GM21529 (cell line): ENCODE measurements around the gene TEX13C.
A peak's percentile ranks its signal among the peaks of the same experiment; 100 is the strongest.
"Not testable (repeated sequence)": the region's sequence is repeated elsewhere in the genome, so short reads cannot be mapped to it uniquely, and the experiment has no call there.

ENCODE experiments used
- ATAC-seq: cut with Tn5 transposase; IDR thresholded peaks from one replicate; pipeline ENCODE4 v1.9.1; 2021; ENCODE audit not compliant: unreplicated experiment

Gene TEX13C

DNA sequence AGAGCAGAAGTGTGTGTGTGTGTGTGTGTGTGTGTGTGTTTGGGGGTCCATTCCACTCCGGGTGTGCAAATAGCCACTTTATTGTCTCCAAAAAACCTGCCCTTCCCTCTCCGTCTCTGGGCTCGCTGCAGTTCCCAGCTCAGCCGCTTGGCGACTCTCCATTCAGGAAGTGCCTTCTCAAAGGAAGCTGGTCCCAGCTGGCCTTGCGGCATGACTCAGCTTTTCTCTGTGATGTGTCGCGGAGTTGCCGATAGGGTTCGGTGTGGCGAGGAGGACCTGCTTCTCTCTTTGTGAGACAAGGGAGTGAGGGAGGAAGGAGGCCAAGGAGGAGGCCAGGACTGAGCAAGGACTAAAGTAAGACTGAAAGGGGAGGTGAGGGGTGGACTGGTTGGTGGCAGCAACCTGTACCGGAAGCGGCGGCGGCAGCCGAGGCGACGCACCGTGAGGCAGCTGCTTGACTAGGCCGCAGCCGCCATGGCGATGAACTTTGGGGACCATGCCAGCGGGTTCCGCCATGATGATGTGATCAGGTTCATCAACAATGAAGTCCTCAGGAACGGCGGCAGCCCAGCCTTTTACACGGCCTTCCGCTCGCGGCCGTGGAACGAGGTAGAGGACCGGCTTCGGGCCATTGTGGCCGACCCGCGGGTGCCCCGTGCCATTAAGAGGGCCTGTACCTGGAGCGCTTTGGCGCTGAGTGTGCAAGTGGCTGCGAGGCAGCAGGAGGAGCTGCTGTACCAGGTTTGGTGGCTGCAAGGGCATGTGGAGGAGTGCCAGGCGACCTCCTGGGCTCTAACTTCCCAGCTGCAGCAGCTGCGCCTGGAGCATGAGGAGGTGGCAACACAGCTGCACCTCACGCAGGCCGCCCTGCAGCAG is at the start of gene TEX13C:
Gene TEX13C (plus strand): TSS at position 226 of the 876 bp plus-strand sequence. CDS start 249 bp downstream, at position 475.
- ATAC-seq = no peak

DNA sequence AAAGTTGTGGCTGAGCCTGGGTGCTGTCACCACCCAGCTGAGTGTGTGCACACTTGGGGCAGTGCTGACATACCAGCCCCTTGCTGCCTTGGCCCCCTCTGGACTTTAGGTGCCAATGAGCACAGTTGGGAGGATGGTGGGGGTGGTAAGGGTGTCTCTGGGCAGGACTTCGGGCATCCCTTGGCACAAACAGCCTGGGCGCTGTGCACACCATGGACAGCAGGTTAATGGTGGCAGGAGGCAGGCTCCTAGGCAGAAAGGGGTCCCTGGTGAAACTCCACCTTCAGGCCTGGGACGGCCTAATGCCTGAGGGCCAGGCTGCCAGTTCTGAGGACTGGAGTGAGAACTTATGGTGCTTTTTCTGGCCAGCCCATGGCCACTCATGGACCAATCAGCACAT is 32.4 kb upstream of the TEX13C start:
- ATAC-seq = no peak

DNA sequence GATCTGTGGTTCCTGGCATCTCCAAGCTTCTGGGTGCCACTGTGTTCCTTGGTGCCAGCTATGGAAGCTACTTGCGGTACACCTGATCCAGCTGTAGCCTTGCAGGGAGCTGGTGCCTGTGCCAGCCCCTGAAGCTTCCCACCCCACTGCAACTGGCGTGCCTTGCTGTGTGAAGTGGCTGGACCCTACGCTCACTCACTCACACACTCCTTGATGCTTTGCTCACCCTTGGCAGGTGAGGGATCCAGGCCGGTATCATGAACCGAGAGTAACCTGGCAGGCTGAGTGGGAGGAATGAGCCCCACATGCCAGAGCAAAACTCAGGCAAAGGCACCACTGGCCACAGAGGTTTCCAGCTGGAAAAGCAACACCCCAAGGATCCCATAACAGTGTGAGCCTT is 31.3 kb upstream of the TEX13C start:
- no peak for ATAC-seq

DNA sequence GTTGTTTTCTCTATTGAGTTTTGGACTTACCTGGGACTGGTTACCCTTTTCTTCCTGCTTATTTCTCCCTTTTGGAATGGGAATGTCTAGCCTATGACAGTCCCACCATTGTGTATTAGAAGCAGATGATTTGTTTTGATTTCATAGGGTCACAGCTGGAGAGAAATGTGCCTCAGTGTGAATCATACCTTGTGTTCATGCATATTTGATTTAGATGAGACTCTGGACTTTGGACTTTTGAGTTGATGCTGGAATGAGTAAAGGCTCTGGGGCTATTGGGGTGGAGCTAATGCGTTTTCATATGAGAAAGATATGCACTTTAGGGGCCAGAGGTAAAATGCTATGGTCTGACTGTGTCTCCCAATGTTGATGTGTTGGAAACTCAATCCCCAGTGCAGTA is 30.5 kb upstream of the TEX13C start:
- no peak for ATAC-seq

DNA sequence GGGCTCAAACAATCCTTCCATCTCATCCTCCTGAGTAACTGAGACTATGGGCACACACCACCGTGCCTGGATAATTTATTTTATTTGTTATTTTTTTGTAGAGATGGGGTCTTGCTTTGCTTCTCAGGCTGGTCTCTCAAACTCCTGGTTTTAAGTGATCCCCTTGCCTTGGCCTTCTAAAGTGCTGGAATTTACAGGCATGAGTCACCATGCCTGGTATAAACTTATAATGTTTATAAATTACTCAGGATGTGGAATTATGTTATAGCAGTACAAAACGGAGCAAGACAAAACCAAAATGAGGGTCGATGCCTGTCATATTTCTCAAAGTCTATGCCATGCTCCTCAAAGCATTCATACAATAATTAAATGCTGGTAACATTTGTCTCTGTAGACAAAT is 29.8 kb upstream of the TEX13C start:
- no peak for ATAC-seq

DNA sequence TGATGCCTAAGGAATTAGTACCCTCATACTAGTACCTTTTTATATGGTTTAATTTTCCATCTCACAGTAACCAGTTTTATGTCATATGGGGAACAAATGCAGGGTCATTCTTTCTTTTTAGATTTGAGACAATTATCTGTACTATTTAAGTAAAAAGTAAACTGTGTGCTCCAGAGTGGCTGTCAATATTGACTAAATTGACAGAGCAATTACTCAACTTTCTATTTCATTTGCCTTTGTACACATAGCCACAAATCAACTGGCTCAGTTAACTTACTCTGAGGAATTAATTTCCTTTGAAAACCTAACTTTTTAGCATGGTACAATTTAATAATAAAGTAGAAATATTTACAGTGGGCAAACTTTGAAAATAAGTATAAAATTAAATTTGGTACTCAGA is 28.5 kb upstream of the TEX13C start:
- ATAC-seq = no peak

DNA sequence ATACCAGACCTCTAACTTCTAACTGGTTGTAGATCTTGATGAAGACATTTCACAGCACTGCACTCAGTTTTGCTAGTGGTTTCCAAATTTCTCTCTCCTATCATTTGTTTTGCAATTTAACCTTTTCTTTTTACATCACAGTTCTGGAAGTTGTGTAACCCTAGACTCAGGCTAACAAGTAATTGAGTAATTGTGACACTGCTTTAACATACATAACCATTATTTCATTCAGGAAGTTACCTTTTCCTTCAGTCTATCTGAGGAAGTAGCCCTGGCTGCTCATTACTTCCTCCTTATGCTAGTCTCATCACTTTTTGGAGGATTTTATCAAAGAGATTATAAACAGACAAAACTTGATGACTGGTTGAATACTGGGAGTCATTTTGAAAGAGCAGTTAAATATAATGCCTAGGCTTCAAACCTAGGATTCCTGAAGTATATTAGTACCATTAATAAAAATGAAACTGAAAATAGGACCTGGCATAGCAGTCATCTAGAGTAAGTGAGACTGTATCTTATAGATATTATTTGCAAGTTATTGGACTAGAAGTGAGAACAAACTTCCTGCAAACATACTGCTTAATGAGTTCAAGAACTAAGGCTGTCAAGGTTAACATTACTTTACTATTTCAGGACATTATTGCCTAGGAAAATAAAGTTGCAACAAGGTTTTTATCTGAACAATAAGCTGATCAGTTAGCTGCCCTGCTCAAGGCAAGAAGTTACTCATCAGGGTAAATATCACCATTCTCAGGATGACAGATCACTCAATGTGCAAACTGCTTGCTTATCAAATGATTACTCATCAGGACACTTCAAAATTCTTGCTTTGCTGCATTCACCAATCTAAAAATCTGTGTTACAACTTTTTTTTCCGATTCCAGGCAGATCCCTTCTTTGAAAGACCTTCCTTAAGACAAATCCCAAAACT is 25.6 kb upstream of the TEX13C start:
- peak; percentile 50 for ATAC-seq

DNA sequence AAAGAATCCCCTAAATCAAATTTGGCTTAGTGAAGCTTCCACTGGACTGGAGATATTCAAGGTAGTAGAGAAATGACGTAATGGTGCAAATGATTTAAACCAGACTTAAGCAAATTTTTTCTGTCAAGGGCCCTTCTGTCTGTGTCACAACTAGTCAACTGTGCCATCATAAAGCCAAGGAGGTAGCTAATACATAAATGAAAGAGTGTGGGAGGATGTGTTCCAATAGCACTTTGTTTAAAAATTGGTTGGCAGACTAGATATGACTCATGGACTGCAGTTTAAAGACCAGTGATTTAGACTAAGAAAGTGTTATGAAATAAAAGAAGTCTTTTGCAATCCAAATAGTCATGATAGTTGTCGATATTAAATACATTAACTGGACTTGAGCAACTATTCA is 24.3 kb upstream of the TEX13C start:
- peak; percentile 85 for ATAC-seq

DNA sequence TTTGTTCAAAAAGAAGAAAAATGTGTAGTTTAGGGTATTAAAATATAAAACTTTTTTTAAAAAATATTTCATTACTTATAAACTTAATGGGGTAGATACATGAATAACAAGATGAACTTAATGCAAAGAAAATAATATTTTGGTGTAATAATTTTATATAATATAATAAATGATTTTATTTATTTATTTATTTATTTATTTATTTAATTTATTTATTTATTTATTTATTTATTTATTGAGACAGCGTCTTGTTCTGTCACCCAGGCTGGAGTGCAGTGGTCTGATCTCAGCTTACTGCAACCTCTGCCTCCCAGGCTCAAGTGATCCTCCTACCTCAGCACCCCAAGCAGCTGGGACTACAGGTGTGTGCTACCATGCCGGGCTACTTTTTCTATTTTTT is 20.8 kb upstream of the TEX13C start:
- ATAC-seq = no peak

DNA sequence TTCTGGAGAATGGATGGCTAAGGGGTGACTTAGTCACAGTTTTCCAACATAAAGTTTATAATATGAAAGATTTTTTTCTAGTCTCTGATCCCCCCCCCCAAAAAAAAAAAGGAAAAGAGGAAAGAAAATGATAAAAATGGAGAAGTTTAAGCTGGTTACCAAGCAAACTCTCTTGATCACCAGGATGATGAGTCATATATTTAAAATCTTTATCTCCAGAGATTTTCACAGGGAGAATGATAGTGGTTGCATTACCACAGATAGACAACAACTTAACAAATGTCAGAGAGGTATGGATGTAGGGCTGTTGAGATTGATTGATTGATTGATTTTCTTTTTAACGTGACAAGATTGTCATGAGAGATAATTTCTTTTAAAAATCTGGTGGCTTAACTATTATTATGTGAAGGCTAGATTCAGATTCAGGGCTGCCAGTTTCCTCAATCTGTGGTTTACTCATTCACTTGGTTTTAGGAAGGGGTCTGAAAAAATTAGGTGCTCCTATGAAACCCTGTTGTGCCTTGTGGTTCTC is 13.3 kb upstream of the TEX13C start:
- no peak for ATAC-seq

DNA sequence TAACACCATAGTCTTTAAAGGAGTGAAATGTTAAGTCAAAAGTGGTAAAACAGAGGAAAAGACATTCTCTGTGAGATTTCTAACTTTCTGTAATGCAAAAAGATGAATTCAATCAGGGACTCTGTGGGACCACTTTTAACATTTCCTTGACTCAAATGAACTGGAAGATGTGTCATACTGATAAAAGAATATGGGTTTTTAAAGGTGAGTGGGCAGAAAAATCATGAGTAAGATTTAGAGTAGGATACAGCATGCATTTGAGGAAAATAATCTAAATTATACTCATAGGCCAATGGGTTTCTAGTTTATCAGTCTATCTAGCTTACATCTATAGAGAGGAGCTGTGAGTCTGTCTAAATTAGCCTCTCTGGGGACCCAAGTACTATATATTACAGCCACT is 11.0 kb upstream of the TEX13C start:
- no peak for ATAC-seq

DNA sequence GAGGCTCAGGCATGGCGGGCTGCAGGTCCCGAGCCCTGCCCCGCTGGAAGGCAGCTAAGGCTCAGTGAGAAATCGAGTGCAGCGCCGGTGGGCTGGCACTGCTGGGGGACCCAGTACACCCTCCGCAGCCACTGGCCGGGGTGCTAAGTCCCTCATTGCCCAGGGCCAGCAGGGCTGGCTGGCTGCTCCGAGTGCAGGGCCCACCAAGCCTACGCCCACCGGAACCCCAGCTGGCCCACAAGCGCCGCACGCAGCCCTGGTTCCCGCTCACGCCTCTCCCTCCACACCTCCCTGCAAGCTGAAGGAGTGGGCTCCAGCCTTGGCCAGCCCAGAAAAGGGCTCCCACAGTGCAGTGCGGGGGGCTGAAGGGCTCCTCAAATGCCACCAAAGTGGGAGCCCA is 505 bp upstream of the TEX13C start:
- not testable (repeated sequence) for ATAC-seq

DNA sequence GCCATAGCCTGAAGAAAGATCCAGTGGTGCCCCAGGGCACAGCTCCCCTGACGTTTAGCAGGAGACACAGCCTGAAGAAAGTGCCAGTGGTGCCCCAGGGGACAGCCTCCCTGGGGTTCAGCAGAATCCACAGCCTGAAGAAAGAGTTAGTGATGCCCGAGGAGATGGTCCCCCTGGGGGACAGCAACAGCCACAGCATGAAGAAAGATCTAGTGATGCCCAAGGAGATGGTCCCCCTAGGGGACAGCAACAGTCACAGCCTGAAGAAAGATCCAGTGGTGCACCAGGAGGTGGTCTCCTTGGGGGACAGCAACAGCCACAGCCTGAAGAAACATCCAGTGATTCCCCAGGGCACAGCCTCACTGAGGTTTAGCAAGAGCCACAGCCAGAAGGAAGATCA is 2.8 kb downstream of the TEX13C start:
- no peak for ATAC-seq

DNA sequence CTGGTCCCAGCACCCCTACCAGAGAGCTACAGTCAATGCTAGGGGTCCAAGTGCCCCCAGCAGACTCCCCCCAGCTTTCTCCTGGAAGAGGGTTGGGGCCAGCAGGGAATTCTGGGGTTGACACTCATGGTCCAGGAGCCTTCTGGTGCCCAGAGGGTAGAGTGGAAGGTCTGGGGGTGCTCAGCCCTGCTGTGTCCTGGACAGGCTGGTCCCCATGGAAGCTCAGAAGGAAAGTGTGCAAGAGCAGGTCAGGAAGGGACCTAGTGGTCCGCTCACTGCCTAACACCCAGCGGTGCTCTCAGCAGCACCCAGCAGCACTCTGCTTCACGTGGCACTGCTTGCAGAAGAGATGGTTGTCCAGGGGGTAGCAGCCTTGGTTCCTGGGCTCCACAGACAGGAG is 6.9 kb downstream of the TEX13C start:
- no peak for ATAC-seq

DNA sequence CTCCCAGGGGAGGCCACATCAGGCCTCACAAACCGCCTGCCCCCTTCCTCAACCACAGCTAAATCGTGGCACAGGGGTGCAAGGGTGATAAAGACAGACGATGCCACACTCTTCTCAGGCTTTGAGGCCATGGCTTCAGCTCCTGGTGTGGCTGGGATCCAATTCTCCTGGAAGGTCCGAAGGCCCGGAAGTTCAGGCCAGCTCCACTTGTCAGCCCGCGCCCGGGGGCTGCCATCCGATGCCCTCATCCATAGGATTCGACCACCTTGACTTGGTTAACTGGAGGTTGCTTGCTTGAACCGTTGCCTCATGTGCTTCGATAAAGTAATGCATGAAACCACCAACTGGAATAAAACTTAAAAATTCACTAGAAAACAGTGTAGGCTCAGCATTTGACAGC is 8.2 kb downstream of the TEX13C start:
- ATAC-seq = no peak

DNA sequence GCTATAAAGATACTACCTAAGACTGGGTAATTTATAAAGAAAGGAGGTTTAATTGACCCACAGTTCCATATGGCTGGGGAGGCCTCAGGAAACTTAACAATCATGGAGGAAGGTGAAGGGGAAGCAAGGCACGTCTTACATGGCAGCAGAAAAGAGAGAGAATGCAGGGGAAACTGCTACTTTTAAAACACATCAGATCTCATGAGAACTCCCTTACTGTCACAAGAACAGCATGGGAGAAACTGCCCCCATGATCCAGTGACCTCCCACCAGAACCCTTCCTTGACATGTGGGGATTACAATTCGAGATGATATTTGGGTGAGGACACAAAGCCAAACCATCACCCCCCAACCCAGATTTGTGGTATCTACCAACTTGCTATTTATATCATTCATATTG is 13.9 kb downstream of the TEX13C start:
- ATAC-seq = no peak

DNA sequence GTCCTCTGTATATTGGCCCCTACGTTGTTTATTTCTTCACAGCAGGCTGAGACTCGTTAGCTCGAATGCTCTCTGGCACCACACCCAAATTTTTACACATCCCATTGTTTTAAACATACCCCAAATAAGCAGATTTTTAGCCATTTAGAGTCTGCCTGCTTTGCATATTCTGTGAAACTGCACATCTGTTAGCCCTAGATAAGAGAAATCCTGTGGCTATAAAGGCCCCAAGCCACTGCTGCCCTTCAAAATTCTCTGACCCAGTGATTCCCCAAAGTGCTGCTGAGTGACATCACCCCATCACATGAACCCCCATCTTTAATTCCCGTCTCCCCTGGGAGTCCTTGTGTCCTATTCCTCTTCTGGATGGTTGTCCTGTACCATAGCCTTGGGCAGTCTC is 20.8 kb downstream of the TEX13C start:
- no peak for ATAC-seq

DNA sequence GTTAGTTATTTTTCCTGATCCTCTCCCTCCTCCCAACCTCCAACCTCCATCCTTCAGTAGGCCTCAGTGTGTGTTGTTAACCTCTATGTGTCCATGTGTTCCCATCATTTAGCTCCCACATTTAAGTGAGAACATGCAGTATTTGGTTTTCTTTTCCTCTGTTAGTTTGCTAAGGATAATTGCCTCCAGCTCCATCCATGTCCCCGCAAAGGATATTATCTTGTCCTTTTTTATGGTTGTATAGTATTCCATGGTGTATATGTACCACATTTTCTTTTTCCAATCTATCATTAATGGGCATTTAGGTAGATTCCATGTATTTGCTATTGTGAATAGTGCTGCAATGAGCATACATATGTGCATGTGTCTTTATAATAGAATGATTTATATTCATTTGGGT is 54.5 kb downstream of the TEX13C start:
- no peak for ATAC-seq
